Peyer's patch (tissue), 4 donors: ENCODE data around the gene MCUB.

ENCODE experiments used
- POLR2A ChIP-seq, 2 donors: fragments of 450-650 bp; IDR thresholded peaks; one replicate each; pipeline ENCODE4 v1.5.1; 2017; ENCODE audit warnings: antibody characterized with exemption in 2 of 2, mild to moderate bottlenecking in 2 of 2, moderate library complexity in 2 of 2
- TF ChIP-seq, protein P1 (sequence below), 6 experiments: fragments of 450-650 bp in 4 of 6; fragments of 200-600 bp in 2 of 6; sonication (generic) in 1 of 6; IDR thresholded peaks; one replicate each; pipeline ENCODE4 v1.5.1; 2017 to 2019; ENCODE audit warnings: antibody characterized with exemption in 6 of 6, mild to moderate bottlenecking in 3 of 6, moderate library complexity in 1 of 6

DNA sequence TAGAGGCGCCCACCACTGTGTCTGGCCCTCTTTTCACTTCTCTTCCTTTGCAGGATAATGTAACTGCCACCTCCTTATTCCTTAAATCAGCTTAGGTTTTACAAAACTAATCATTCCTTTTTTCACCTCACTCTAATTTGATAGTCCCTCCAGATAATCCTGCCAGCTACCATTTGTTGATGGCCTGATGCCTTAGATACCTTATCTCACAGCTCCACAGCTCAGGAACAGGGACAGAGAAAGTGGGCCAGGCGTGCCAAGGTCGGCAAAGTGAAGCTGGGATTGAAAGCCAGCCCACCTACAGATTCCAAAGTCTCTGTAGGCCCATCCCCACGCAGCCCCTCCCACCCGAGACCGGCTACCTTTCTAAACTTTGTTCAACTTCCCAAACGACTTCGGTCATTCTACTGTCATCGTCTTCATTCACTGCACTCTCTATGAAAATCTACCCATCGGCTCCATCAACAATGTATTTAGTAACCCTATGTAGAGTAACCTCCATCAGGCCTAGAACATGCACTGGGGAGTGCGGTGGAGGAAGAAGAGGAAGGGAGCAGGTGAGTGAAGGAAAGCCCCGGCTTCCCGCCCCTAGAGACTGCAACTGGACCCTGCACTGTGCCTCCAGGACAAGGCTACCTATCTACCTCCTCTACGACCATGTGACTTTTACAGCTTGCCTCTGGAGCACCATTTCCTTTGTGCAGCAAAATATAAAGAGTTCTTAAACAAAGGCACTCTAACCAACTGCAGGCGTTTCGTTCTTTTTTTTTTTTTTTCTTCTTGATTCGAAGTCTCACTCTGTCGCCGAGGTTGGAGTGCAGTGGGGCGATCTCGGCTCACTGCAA is 141.7 kb downstream of the MCUB start:
- TF ChIP-seq, protein P1, sequence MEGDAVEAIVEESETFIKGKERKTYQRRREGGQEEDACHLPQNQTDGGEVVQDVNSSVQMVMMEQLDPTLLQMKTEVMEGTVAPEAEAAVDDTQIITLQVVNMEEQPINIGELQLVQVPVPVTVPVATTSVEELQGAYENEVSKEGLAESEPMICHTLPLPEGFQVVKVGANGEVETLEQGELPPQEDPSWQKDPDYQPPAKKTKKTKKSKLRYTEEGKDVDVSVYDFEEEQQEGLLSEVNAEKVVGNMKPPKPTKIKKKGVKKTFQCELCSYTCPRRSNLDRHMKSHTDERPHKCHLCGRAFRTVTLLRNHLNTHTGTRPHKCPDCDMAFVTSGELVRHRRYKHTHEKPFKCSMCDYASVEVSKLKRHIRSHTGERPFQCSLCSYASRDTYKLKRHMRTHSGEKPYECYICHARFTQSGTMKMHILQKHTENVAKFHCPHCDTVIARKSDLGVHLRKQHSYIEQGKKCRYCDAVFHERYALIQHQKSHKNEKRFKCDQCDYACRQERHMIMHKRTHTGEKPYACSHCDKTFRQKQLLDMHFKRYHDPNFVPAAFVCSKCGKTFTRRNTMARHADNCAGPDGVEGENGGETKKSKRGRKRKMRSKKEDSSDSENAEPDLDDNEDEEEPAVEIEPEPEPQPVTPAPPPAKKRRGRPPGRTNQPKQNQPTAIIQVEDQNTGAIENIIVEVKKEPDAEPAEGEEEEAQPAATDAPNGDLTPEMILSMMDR (IDR thresholded peaks at IDR 0.05) = peak in 1 of 6 experiments; percentile 9
- no peak for TF ChIP-seq POLR2A (IDR thresholded peaks at IDR 0.05)
